OCI-LY1 (cell line): ENCODE measurements around the gene MYO5B.

ENCODE experiments used
- H2AFZ ChIP-seq: fragments of 200-600 bp; sonication (generic), shearing (Covaris generic); 2 replicates; pipeline ENCODE4 v1.6.0; 2014; ENCODE audit warnings: antibody characterized with exemption, mild to moderate bottlenecking, low read length
- H3F3A ChIP-seq: fragments of 200-600 bp; sonication (generic), shearing (Covaris generic); 2 replicates; pipeline ENCODE4 v1.6.0; 2014; ENCODE audit warnings: mild to moderate bottlenecking, antibody characterized with exemption, low read length, moderate library complexity; ENCODE audit not compliant: insufficient read depth
- H3K27ac ChIP-seq: fragments of 200-600 bp; sonication (generic); 2 replicates; pipeline ENCODE4 v1.5.1; 2014; ENCODE audit warnings: low read length, mixed run types, mild to moderate bottlenecking, low read depth; ENCODE audit not compliant: poor library complexity, severe bottlenecking
- H3K27me3 ChIP-seq: fragments of 200-600 bp; sonication (generic); 2 replicates; pipeline ENCODE4 v1.6.0; 2014; ENCODE audit warnings: antibody characterized with exemption, mild to moderate bottlenecking, low read length, moderate library complexity; ENCODE audit not compliant: insufficient read depth
- H3K36me3 ChIP-seq: fragments of 200-600 bp; sonication (generic); 2 replicates; pipeline ENCODE4 v1.6.1; 2014; ENCODE audit warnings: mild to moderate bottlenecking, antibody characterized with exemption, low read length, moderate library complexity, mixed read lengths; ENCODE audit not compliant: insufficient read depth
- H3K4me1 ChIP-seq: fragments of 200-600 bp; sonication (generic); 2 replicates; pipeline ENCODE4 v1.5.1; 2014; ENCODE audit warnings: mild to moderate bottlenecking, low read length, moderate library complexity; ENCODE audit not compliant: insufficient read depth, severe bottlenecking
- H3K4me2 ChIP-seq: fragments of 200-600 bp; sonication (generic), shearing (Covaris generic); 2 replicates; pipeline ENCODE4 v1.6.1; 2014; ENCODE audit warnings: low read length
- H3K4me3 ChIP-seq: fragments of 200-600 bp; sonication (generic); 2 replicates; pipeline ENCODE4 v1.5.1; 2014; ENCODE audit warnings: low read length, low read depth, mild to moderate bottlenecking, mixed read lengths; ENCODE audit not compliant: poor library complexity, severe bottlenecking
- H3K79me2 ChIP-seq: fragments of 200-600 bp; shearing (Covaris generic); 2 replicates; pipeline ENCODE4 v1.6.1; 2016; ENCODE audit warnings: mixed run types, low read length, mixed read lengths; ENCODE audit not compliant: insufficient read depth
- H3K9ac ChIP-seq: fragments of 200-600 bp; sonication (generic), shearing (Covaris generic); 2 replicates; pipeline ENCODE4 v1.6.1; 2014; ENCODE audit warnings: mild to moderate bottlenecking, low read length, mixed read lengths
- H3K9me2 ChIP-seq: fragments of 200-600 bp; sonication (generic), shearing (Covaris generic); 2 replicates; pipeline ENCODE4 v1.6.1; 2014; ENCODE audit warnings: low read depth, mild to moderate bottlenecking, low read length, mixed read lengths
- H3K9me3 ChIP-seq: fragments of 200-600 bp; shearing (Covaris generic); 2 replicates; pipeline ENCODE4 v1.6.1; 2014; ENCODE audit warnings: low read length, mixed read lengths
- H4K20me1 ChIP-seq: fragments of 200-600 bp; sonication (generic), shearing (Covaris generic); 2 replicates; pipeline ENCODE4 v1.6.0; 2016; ENCODE audit warnings: mild to moderate bottlenecking, low read length; ENCODE audit not compliant: insufficient read depth
- EZH2 ChIP-seq: fragments of 200-600 bp; sonication (generic), shearing (Covaris generic); IDR thresholded peaks from 2 replicates; pipeline ENCODE4 v1.8.0; 2017; ENCODE audit warnings: borderline replicate concordance, mixed run types, mild to moderate bottlenecking, antibody characterized with exemption, low read length, moderate library complexity, mixed read lengths
- TF ChIP-seq, protein P1 (sequence below): fragments of 200-600 bp; sonication (generic), shearing (Covaris generic); IDR thresholded peaks from 2 replicates; pipeline ENCODE4 v1.5.1; 2017; ENCODE audit warnings: mild to moderate bottlenecking, antibody characterized with exemption, low read length, moderate library complexity, mixed read lengths

Gene MYO5B

DNA sequence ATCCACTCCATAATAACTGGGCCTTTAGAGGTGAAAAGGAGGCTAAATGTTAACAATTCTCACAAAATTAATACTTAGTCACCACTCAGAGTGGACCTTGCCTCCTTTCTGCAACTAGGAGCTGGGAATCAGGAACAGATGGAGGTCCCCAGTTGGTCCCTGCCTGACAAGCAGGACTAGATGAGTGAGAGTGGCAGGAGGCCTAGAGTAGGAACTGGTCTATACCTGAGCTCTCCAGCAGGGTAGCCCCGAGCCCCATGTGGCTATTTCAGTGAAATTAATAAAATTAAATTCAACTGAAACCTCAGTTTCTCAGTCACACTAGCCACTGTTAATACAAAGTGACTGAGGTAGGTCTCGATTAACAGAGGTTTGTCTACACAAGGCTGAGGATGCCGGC is 150.5 kb downstream of the MYO5B start:
- Histone ChIP-seq H3K4me2 (no peak overlapping the region), H3F3A (no peaks in the 10 kb centered on the region), H3K9ac (no peak overlapping the region), H3K27me3 (no peaks in the 10 kb centered on the region), H3K4me1 (no peaks in the 10 kb centered on the region), H3K27ac (no peak overlapping the region), H2AFZ (no peak overlapping the region), H4K20me1 (no peaks in the 10 kb centered on the region), H3K9me2 (no peaks in the 10 kb centered on the region), H3K4me3 (no peak overlapping the region), H3K9me3 (no peaks in the 10 kb centered on the region), H3K79me2 (no peaks in the 10 kb centered on the region), H3K36me3 (no peaks in the 10 kb centered on the region)
- TF ChIP-seq EZH2: no peak
- TF ChIP-seq, protein P1, sequence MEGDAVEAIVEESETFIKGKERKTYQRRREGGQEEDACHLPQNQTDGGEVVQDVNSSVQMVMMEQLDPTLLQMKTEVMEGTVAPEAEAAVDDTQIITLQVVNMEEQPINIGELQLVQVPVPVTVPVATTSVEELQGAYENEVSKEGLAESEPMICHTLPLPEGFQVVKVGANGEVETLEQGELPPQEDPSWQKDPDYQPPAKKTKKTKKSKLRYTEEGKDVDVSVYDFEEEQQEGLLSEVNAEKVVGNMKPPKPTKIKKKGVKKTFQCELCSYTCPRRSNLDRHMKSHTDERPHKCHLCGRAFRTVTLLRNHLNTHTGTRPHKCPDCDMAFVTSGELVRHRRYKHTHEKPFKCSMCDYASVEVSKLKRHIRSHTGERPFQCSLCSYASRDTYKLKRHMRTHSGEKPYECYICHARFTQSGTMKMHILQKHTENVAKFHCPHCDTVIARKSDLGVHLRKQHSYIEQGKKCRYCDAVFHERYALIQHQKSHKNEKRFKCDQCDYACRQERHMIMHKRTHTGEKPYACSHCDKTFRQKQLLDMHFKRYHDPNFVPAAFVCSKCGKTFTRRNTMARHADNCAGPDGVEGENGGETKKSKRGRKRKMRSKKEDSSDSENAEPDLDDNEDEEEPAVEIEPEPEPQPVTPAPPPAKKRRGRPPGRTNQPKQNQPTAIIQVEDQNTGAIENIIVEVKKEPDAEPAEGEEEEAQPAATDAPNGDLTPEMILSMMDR: peak; percentile 9; the same call in 1 of the 2 replicates

DNA sequence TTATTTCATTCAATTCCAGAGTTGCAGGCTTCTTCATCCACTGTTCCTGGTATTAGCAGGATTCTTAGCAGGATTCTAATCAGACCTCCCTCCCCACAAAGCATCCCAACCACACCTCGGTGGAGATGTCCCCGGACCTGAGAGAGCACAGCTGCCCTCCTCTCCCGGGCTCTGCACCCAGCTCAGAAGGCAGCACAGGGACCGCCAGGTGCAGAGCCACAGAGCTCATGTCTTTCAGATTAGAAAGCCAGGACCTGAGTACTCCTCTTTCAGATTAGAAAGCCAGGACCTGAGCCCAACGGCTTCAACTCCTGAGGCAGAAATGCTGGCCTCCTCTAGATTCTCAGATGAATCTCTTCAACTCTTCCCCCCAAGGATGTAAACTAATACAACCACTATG is 152.3 kb downstream of the MYO5B start:
- H3F3A ChIP-seq: no peaks in the 10 kb centered on the region
- H3K27ac ChIP-seq: no peak overlapping the region
- H3K9ac ChIP-seq: no peak overlapping the region
- H3K9me3 ChIP-seq: no peaks in the 10 kb centered on the region
- no peak overlapping the region for H3K4me3 ChIP-seq
- no peak overlapping the region for H3K4me2 ChIP-seq
- no peaks in the 10 kb centered on the region for H3K4me1 ChIP-seq
- H3K9me2 ChIP-seq: no peaks in the 10 kb centered on the region
- no peaks in the 10 kb centered on the region for H3K79me2 ChIP-seq
- H2AFZ ChIP-seq: no peak overlapping the region
- no peak for TF ChIP-seq EZH2
- TF ChIP-seq, protein P1: no peak
- no peaks in the 10 kb centered on the region for H4K20me1 ChIP-seq
- H3K27me3 ChIP-seq: no peaks in the 10 kb centered on the region
- no peaks in the 10 kb centered on the region for H3K36me3 ChIP-seq

DNA sequence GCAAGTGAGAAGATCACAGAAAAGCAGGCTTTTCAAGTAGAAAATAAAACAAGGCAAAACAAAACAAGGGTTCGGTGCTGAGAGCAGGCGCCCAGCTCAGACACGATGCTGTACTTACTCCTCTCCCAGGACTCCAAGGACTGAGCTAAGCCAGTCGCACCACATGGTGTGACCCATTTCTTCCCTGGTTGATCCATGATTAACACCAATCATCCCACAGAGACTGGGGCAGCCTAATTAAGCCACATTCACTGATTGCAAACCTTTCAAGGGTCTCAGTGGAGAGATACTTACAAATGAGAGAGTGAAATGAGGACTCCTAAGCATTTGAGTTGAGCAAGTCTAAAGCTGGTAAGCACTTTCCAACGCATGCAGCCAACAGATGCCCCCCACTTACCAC is 155.2 kb downstream of the MYO5B start:
- H3K9me3 ChIP-seq: no peaks in the 10 kb centered on the region
- H3K4me2 ChIP-seq: no peak overlapping the region
- no peaks in the 10 kb centered on the region for H4K20me1 ChIP-seq
- H2AFZ ChIP-seq: no peak overlapping the region
- no peak overlapping the region for H3K9ac ChIP-seq
- H3K36me3 ChIP-seq: no peaks in the 10 kb centered on the region
- H3K27ac ChIP-seq: no peak overlapping the region
- no peaks in the 10 kb centered on the region for H3K27me3 ChIP-seq
- no peaks in the 10 kb centered on the region for H3K4me1 ChIP-seq
- H3K4me3 ChIP-seq: no peak overlapping the region
- H3F3A ChIP-seq: no peaks in the 10 kb centered on the region
- H3K79me2 ChIP-seq: no peaks in the 10 kb centered on the region
- TF ChIP-seq EZH2: no peak
- TF ChIP-seq, protein P1: no peak
- no peaks in the 10 kb centered on the region for H3K9me2 ChIP-seq
